Esophagus mucosa (tissue), 1 donor: ENCODE data around the gene APBB3. TPM values are rescaled to one million over a fixed set of nuclear protein-coding genes. Genes with fewer than 3 reads are reported as not detected.
A peak's percentile ranks its signal among the peaks of the same experiment; 100 is the strongest.
"Not testable (repeated sequence)": the region's sequence is repeated elsewhere in the genome, so short reads cannot be mapped to it uniquely, and the experiment has no call there.

Source experiments
- ATAC-seq: fragments of 200-7000 bp; cut with Tn5 transposase; one replicate; pipeline ENCODE4 v1.9.1; 2020
- total RNA-seq: library from RNA; stranded (reverse); gene quantifications from one replicate; pipeline ENCODE4 v1.2.4, GENCODE V29; 2023
- donor health status: DM: yes; HTN: yes; CAD: no.

APBB3 gene, protein sequence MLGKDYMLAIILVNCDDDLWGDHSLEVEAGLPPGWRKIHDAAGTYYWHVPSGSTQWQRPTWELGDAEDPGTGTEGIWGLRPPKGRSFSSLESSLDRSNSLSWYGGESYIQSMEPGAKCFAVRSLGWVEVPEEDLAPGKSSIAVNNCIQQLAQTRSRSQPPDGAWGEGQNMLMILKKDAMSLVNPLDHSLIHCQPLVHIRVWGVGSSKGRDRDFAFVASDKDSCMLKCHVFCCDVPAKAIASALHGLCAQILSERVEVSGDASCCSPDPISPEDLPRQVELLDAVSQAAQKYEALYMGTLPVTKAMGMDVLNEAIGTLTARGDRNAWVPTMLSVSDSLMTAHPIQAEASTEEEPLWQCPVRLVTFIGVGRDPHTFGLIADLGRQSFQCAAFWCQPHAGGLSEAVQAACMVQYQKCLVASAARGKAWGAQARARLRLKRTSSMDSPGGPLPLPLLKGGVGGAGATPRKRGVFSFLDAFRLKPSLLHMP
- 5.2 TPM for total RNA-seq

GRCh38 chr5:140564196-140565023, at the start of gene APBB3, which contains the start of gene SLC35A4:
Gene APBB3, minus strand, starts transcription at chr5:140564598. Its CDS starts 353 bp downstream, at chr5:140564245.
Gene SLC35A4, plus strand, starts transcription at chr5:140564828. Its CDS starts 2,342 bp downstream, at chr5:140567170.
- peak; percentile 91 for ATAC-seq

GRCh38 chr5:140611020-140611521, 46.7 kb upstream of the APBB3 start:
- no peak for ATAC-seq

- peak; percentile 75 for ATAC-seq
Observed at GRCh38 chr5:140609126-140609525, 44.7 kb upstream of the APBB3 start.

GRCh38 chr5:140608722-140609121, 44.3 kb upstream of the APBB3 start:
- ATAC-seq: no peak

DNA sequence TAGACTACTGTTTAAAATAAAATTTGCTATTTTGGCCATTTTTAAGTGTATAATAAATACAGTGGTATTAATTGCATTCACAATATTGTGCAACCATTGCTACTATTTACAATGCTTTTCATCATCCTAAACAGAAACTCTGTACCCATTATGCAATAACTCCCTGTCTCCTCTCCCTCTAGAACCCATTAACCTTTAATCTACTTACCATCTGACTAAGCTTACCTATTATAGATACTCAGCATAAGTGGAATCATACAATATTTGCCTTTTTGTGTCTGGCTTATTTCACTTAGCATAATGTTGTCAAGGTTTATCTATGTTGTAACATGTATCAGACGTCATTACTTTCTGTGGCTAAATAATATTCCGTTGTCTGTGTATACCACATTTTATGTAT, 42.6 kb upstream of the APBB3 start:
- ATAC-seq: peak; percentile 83

- no peak for ATAC-seq
Observed at GRCh38 chr5:140605879-140606278, 41.5 kb upstream of the APBB3 start.

DNA sequence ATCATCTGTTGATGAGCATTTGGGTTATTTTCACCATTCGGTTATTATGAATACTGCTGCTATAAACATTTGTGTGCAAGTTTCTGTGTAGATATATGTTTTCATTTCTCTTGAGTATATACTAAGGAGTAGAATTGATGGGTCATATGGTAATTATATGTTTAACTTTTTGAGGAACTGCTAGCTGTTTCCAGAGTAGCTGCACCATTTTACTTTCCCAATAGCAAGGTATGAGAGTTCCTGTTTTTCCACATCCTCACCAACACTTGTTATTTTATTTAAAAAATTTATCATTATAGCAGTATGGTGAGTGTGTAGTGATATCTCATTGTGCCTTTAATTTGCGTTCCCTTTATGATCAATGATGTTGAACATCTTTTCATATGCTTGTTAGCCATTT, 39.3 kb upstream of the APBB3 start:
- ATAC-seq: no peak

- not testable (repeated sequence) for ATAC-seq
Observed at GRCh38 chr5:140603446-140603698, 39.0 kb upstream of the APBB3 start.

DNA sequence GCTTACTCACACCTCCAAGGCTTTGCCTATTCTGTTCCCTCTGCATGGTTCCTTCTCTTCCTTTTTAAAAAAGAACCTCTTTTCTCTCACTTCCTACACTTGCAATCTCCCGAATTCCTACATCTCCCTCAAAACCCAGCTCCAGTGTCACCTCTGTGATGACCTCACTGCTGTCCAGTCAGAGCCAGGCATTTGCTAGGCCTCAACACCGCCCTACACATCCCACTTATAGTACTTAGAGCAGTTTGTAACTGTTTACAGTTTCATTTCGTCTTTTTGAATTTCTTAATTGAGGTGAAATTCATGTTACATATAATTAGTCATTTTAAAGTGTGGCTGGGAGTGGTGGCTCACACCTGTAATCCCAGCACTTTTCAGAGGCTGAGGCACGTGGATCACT, 37.7 kb upstream of the APBB3 start:
- ATAC-seq: no peak

GRCh38 chr5:140600096-140600495, 35.7 kb upstream of the APBB3 start:
- no peak for ATAC-seq

GRCh38 chr5:140598836-140599235, 34.4 kb upstream of the APBB3 start:
- no peak for ATAC-seq

DNA sequence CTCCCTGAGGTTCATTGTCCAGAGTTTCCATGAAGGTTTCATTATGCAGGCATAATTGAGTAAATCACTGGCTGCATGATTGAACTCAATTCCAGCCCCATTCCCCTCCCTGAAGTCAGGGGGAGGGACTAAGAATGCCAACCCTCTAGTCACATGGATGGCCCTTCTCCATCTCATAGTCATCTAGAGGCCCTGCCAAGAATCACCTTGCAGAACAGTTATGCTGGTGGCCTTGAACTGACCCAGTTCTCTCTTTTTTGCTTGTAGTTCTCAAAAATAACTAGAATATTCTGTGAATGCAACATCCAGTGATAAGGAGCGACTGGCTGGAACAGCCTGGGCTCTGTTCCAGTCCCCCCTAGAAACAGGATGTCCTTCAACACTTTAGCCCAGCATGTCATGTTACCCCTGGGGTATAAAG, 31.9 kb upstream of the APBB3 start:
- peak; percentile 75 for ATAC-seq

- peak; percentile 28 for ATAC-seq
Observed at GRCh38 chr5:140595538-140596300, 31.3 kb upstream of the APBB3 start.

DNA sequence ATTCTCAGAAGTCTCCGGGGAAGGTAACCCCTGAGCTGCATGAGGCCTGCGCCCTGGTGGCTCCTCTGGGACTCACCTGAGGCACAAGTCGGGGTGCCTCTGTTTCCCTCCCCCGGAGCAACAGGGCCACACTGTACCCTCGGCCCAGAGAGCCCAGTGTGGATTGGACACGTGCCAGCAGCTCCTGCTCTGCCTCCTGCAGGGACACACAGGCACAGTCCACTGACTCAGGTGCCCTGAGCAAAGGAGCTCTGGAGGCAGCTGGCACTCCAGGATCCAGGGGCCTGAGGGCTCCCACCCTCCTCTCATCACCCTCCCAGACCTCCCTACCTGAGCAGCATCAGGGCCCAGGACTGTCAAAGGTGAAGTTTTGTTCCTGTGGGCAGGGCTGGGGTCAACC, 29.8 kb upstream of the APBB3 start:
- peak; percentile 20 for ATAC-seq

GRCh38 chr5:140593070-140593469, 28.7 kb upstream of the APBB3 start:
- ATAC-seq: not testable (repeated sequence)

- ATAC-seq: peak; percentile 56
Observed at GRCh38 chr5:140591747-140592372, 27.5 kb upstream of the APBB3 start.

DNA sequence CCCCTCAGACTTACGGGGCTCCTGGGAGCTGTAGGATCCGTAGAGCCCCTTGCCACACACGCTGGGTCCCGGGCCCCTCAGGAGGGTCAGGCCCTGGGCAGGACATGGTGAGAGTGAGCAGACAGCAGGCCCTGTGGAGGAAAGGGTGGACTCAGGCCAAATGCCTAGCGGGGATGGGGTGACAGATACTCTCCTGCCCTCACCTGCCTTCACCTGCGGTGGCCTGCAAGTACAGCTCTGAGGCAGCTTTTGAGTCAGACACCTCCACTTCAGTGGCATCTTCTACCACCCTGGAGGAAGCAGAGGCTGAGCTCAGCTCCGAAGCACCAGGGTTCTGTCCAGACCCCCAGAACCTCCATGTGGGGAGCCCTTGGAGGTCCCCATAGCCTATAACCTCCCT, 26.5 kb upstream of the APBB3 start:
- peak; percentile 53 for ATAC-seq

GRCh38 chr5:140588311-140589070, 24.1 kb upstream of the APBB3 start:
- ATAC-seq: no peak

DNA sequence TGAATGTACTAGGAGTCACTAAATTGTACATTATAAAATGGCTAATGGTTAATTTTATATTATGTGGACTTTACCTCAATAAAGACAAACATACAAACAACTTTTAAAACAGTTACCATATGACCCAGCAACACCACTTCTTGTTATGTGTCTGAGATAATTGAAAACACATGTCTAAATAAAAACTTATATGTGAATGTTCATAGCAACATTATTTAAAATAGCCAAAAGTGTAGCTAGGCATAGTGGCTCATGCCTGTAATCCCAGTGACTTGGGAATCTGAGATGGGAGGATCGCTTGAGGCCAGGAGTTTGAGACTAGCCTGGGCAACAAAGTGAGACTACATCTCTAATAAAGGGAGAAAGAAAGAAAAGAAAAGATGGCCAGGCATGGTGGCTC, 23.1 kb upstream of the APBB3 start:
- ATAC-seq: no peak

DNA sequence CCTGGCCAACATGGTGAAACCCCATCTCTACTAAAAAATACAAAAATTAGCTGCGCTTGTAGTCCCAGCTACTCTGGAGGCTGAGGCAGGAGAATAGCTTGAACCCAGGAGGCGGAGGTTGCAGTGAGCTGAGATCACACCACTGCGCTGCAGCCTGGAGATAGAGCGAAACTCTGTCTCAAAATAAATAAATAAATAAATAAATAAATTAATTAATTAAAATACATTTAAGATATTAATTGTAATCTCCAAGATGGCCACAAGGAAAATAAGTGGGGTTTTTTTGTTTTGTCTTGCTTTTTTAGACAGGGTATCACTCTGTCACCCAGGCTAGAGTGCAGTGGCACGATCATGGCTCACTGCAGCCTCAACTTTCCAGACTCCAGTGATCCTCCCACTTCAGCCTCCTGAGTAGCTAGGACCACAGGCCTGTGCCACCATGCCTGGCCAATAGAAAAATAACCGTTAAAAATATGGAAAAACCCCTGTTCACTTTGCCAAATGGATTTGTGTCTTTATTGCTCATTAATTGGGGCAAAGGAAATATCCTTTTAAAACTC, 14.9 kb upstream of the APBB3 start:
- ATAC-seq: not testable (repeated sequence)

DNA sequence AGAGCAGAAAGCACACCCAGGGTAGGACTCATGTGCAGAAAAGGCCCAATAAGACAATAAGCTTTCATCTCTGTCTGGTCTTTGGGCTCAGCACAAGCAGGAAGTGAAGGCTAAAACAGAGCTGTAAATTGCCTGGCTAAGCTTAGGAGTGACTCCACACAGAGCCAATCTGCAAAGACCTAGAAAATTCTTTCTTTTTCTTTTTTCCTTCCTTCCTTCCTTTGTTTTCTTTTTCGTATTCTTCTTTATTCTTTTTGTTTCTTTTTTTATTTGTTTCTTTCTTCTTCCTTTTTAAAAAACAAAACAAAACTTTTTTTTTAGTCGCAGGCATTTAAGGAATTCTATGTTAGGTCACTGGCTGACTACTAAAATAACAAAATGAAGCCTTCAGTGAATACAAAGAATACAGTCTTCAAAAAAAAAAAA, 12.4 kb upstream of the APBB3 start:
- ATAC-seq: peak; percentile 55
